ENCODE data around the gene MRM1.

DNA sequence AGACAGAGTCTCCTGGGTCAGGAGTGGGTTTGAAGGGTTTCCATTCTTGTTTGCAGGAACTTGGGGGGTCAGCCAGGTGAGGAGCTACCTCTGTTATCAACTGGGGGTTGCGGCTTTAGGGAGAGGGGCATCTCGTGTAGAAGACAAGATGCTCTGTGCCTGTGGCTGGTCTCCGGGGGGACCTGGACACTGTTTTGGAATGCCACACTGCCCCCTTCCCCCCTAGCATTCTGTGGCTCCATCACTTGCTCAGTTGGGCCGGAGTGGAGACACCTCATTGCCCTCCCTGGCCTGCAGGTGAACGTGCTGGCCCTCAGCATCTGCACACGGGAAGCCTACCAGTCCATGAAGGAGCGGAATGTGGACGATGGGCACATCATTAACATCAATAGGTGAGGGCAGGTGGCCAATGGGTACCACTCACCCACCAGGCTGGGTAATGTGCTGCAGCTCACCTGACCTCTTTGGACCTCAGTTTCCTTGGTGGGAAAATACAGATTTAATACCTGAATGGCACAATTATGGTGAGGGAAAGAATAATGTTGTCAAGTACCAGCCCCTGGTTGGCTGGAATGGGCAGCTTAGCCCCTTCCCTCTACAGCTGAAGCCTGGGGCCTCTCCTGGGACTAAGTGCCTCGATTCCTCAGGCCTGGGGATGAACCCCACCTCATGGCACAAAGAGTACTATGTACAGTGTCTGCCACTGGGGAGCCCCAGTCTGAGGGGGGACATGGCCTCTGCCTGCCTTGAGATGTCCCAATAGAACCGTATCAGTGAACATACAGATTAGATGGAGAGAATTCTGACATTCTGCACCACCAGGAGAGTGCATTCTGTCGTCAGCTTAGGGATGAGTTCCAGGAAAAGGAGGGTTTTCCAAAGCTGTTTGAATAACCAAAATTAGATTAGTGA, 3.3 kb upstream of the MRM1 start:
- TF ChIP-seq POLR2A (IDR thresholded peaks at IDR 0.05) (no peak), POLR2AphosphoS5 (IDR thresholded peaks at IDR 0.05) (no peak), EP300 (IDR thresholded peaks at IDR 0.05) (no peak)
- TF ChIP-seq, protein P1, sequence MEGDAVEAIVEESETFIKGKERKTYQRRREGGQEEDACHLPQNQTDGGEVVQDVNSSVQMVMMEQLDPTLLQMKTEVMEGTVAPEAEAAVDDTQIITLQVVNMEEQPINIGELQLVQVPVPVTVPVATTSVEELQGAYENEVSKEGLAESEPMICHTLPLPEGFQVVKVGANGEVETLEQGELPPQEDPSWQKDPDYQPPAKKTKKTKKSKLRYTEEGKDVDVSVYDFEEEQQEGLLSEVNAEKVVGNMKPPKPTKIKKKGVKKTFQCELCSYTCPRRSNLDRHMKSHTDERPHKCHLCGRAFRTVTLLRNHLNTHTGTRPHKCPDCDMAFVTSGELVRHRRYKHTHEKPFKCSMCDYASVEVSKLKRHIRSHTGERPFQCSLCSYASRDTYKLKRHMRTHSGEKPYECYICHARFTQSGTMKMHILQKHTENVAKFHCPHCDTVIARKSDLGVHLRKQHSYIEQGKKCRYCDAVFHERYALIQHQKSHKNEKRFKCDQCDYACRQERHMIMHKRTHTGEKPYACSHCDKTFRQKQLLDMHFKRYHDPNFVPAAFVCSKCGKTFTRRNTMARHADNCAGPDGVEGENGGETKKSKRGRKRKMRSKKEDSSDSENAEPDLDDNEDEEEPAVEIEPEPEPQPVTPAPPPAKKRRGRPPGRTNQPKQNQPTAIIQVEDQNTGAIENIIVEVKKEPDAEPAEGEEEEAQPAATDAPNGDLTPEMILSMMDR (IDR thresholded peaks at IDR 0.05) = no peak
